ENCODE measurements around the gene NCOA1. TPM values are rescaled to one million over a fixed set of nuclear protein-coding genes. Genes with fewer than 3 reads are reported as not detected.
A peak's percentile ranks its signal among the peaks of the same experiment; 100 is the strongest.
"Not testable (repeated sequence)": the region's sequence is repeated elsewhere in the genome, so short reads cannot be mapped to it uniquely, and the experiment has no call there.

Gene NCOA1
- total RNA-seq, 1 experiment from 2014 or later: 37.1 TPM

- BruUV-seq (replicated peaks): TSS peak; percentile 77
- POLR2A ChIA-PET: interaction anchor here (1.4 to 1.5 kb wide), 2 partner anchors 16 to 34 kb away, joined by 3 to 6 read pairs; no protein-coding TSS in a partner anchor
- intact Hi-C loops (cut with micrococcal nuclease; ENCODE audit: unreplicated experiment): loop anchor here (1.0 to 2.0 kb wide), 4 partner anchors 13 to 303 kb away; partner anchors contain the start of gene NCOA1
- Mint-ChIP-seq H3K27ac (ENCODE audit: unreplicated experiment) (peak overlapping the region; percentile 99), H3K4me1 (ENCODE audit: low read depth, unreplicated experiment) (peaks cover 27% of the 10 kb centered on the region), H3K9me3 (ENCODE audit: unreplicated experiment) (no peaks in the 10 kb centered on the region), H3K27me3 (ENCODE audit: insufficient read depth, unreplicated experiment) (no peaks in the 10 kb centered on the region), H3K36me3 (ENCODE audit: insufficient read depth, unreplicated experiment) (peaks cover 39% of the 10 kb centered on the region), H3K4me3 (ENCODE audit: unreplicated experiment) (peak overlapping the region; percentile 95)
- CTCF ChIA-PET: interaction anchor here (0.8 to 3.3 kb wide), 11 partner anchors 14 to 867 kb away, joined by 3 to 30 read pairs (median 4); partner anchors contain the start of genes ATAD2B, EFR3B and SF3B6
- Histone ChIP-seq H3K4me1 (peaks cover 24% of the 10 kb centered on the region), H3K9me3 (no peaks in the 10 kb centered on the region), H3K27me3 (replicated peaks; ENCODE audit: control insufficient read depth, insufficient read depth, low read length) (no peaks in the 10 kb centered on the region), H3K4me3 (ENCODE audit: low read depth, low read length) (peak overlapping the region; percentile 78), H3K36me3 (ENCODE audit: control insufficient read depth, insufficient read depth, low read length) (no peaks in the 10 kb centered on the region)
- DNase-seq: no peak
- no peak for TF ChIP-seq CTCF (IDR thresholded peaks at IDR 0.05; ENCODE audit: insufficient read depth in 1 of 2, low read depth in 1 of 2, low read length in 1 of 2, severe bottlenecking in 1 of 2, unreplicated experiment in 1 of 2)
Observed at GRCh38 chr2:24793761-24794435, 302.8 kb downstream of the NCOA1 start.

- Mint-ChIP-seq H3K4me1 (ENCODE audit: low read depth, unreplicated experiment) (peaks cover 21% of the 10 kb centered on the region), H3K27me3 (ENCODE audit: insufficient read depth, unreplicated experiment) (no peaks in the 10 kb centered on the region), H3K9me3 (ENCODE audit: unreplicated experiment) (no peaks in the 10 kb centered on the region), H3K27ac (ENCODE audit: unreplicated experiment) (peak overlapping the region; percentile 9), H3K4me3 (ENCODE audit: unreplicated experiment) (no peak overlapping the region), H3K36me3 (ENCODE audit: insufficient read depth, unreplicated experiment) (peaks cover 66% of the 10 kb centered on the region)
- ChIA-PET CTCF (no interaction called here), POLR2A (interaction anchor here (0.6 kb wide), 1 partner anchor 750 kb away, joined by 3 read pairs; no protein-coding TSS in a partner anchor)
- Histone ChIP-seq H3K9me3 (no peaks in the 10 kb centered on the region), H3K4me1 (peaks cover 10% of the 10 kb centered on the region), H3K4me3 (ENCODE audit: low read depth, low read length) (no peak overlapping the region), H3K27me3 (replicated peaks; ENCODE audit: control insufficient read depth, insufficient read depth, low read length) (no peaks in the 10 kb centered on the region), H3K36me3 (ENCODE audit: control insufficient read depth, insufficient read depth, low read length) (peaks cover 3% of the 10 kb centered on the region)
- intact Hi-C loops (cut with micrococcal nuclease; ENCODE audit: unreplicated experiment): no loop called here
- no peak for DNase-seq
- BruUV-seq (replicated peaks): no TSS peak
- TF ChIP-seq CTCF (IDR thresholded peaks at IDR 0.05; ENCODE audit: insufficient read depth in 1 of 2, low read depth in 1 of 2, low read length in 1 of 2, severe bottlenecking in 1 of 2, unreplicated experiment in 1 of 2): no peak
Observed at GRCh38 chr2:24797644-24798043, 306.6 kb downstream of the NCOA1 start.

GRCh38 chr2:24800487-24800886, 309.4 kb downstream of the NCOA1 start:
- H3K9me3 ChIP-seq; intact Hi-C loops (cut with micrococcal nuclease; ENCODE audit: unreplicated experiment); H3K9me3 Mint-ChIP-seq (ENCODE audit: unreplicated experiment); DNase-seq; H3K4me1 ChIP-seq; H3K27me3 Mint-ChIP-seq (ENCODE audit: insufficient read depth, unreplicated experiment); H3K4me3 ChIP-seq (ENCODE audit: low read depth, low read length); POLR2A ChIA-PET; H3K27ac Mint-ChIP-seq (ENCODE audit: unreplicated experiment); H3K36me3 ChIP-seq (ENCODE audit: control insufficient read depth, insufficient read depth, low read length); CTCF ChIA-PET; BruUV-seq (replicated peaks); H3K27me3 ChIP-seq (replicated peaks; ENCODE audit: control insufficient read depth, insufficient read depth, low read length); H3K4me3 Mint-ChIP-seq (ENCODE audit: unreplicated experiment): not testable (repeated sequence)
- Mint-ChIP-seq H3K36me3 (ENCODE audit: insufficient read depth, unreplicated experiment) (peaks cover 79% of the 10 kb centered on the region), H3K4me1 (ENCODE audit: low read depth, unreplicated experiment) (peaks cover 13% of the 10 kb centered on the region)

GRCh38 chr2:24805811-24806660, 315.0 kb downstream of the NCOA1 start:
- intact Hi-C loops (cut with micrococcal nuclease; ENCODE audit: unreplicated experiment): loop anchor here (2.0 kb wide), 1 partner anchor 13 kb away; the partner anchor contains the start of genes CENPO and PTRHD1
- BruUV-seq (replicated peaks); H3K27me3 Mint-ChIP-seq (ENCODE audit: insufficient read depth, unreplicated experiment); H3K4me3 Mint-ChIP-seq (ENCODE audit: unreplicated experiment); H3K36me3 ChIP-seq (ENCODE audit: control insufficient read depth, insufficient read depth, low read length); H3K4me3 ChIP-seq (ENCODE audit: low read depth, low read length); H3K27me3 ChIP-seq (replicated peaks; ENCODE audit: control insufficient read depth, insufficient read depth, low read length); H3K9me3 Mint-ChIP-seq (ENCODE audit: unreplicated experiment); H3K9me3 ChIP-seq; H3K27ac Mint-ChIP-seq (ENCODE audit: unreplicated experiment): not testable (repeated sequence)
- Mint-ChIP-seq H3K36me3 (ENCODE audit: insufficient read depth, unreplicated experiment) (peaks cover 58% of the 10 kb centered on the region), H3K4me1 (ENCODE audit: low read depth, unreplicated experiment) (peaks cover 11% of the 10 kb centered on the region)
- H3K4me1 ChIP-seq: peaks cover 15% of the 10 kb centered on the region
- CTCF ChIA-PET: interaction anchor here (0.5 to 1.0 kb wide), 2 partner anchors 13 to 555 kb away, joined by 4 to 6 read pairs; partner anchors contain the start of genes CENPO and PTRHD1
- POLR2A ChIA-PET: interaction anchor here (0.6 to 0.7 kb wide), 3 partner anchors 13 to 442 kb away, joined by 3 read pairs; no protein-coding TSS in a partner anchor
- peak; percentile 69 to 75 for DNase-seq

All from Caco-2 (cell line).